WTC11 (cell line): ENCODE measurements around the gene CTNS.

Experiments used
- CBFB ChIP-seq: sonication (generic); formaldehyde crosslinking; IDR thresholded peaks from 2 replicates; pipeline ENCODE4 v1.8.1; 2022; ENCODE audit warnings: mild to moderate bottlenecking, low read depth, missing genetic modification reagents
- CREB1 ChIP-seq: sonication (generic); formaldehyde crosslinking; IDR thresholded peaks from 2 replicates; pipeline ENCODE4 v1.8.0; 2023; ENCODE audit warnings: mild to moderate bottlenecking, missing genetic modification reagents
- FOXP1 ChIP-seq: sonication (generic); formaldehyde crosslinking; IDR thresholded peaks from 2 replicates; pipeline ENCODE4 v1.8.0; 2022; ENCODE audit warnings: missing genetic modification reagents, mild to moderate bottlenecking, moderate library complexity, borderline replicate concordance
- KAT7 ChIP-seq: sonication (generic); formaldehyde crosslinking; IDR thresholded peaks from 2 replicates; pipeline ENCODE4 v1.8.1; 2023; ENCODE audit warnings: missing genetic modification reagents, mild to moderate bottlenecking, borderline replicate concordance
- NR3C1 ChIP-seq: sonication (generic); formaldehyde crosslinking; conservative IDR thresholded peaks from 2 replicates; pipeline ENCODE4 v1.8.1; 2023; ENCODE audit warnings: low read depth, mild to moderate bottlenecking, missing genetic modification reagents
- PREB ChIP-seq: sonication (generic); formaldehyde crosslinking; IDR thresholded peaks from 2 replicates; pipeline ENCODE4 v1.8.1; 2022; ENCODE audit warnings: mild to moderate bottlenecking, missing genetic modification reagents, moderate library complexity, borderline replicate concordance
- SP1 ChIP-seq: sonication (generic); formaldehyde crosslinking; conservative IDR thresholded peaks from 2 replicates; pipeline ENCODE4 v1.8.1; 2022; ENCODE audit warnings: missing genetic modification reagents
- TEAD4 ChIP-seq: sonication (generic); formaldehyde crosslinking; IDR thresholded peaks from 2 replicates; pipeline ENCODE4 v1.8.0; 2022; ENCODE audit warnings: mild to moderate bottlenecking, missing genetic modification reagents
- ZNF232 ChIP-seq: sonication (generic); formaldehyde crosslinking; IDR thresholded peaks from 2 replicates; pipeline ENCODE4 v1.8.0; 2022; ENCODE audit warnings: mild to moderate bottlenecking, missing genetic modification reagents
- ZNF281 ChIP-seq: sonication (generic); formaldehyde crosslinking; IDR thresholded peaks from 2 replicates; pipeline ENCODE4 v1.8.0; 2023; ENCODE audit warnings: mild to moderate bottlenecking, missing genetic modification reagents
- TF ChIP-seq, protein P1 (sequence below): fragments of 200-600 bp; IDR thresholded peaks from 2 replicates; pipeline ENCODE4 v1.8.0; 2022; ENCODE audit warnings: antibody characterized with exemption
- TF ChIP-seq, protein P2 (sequence below): sonication (generic); formaldehyde crosslinking; IDR thresholded peaks from 2 replicates; pipeline ENCODE4 v1.8.0; 2022; ENCODE audit warnings: mild to moderate bottlenecking, missing genetic modification reagents
- TF ChIP-seq, protein P3 (sequence below): sonication (generic); formaldehyde crosslinking; IDR thresholded peaks from 2 replicates; pipeline ENCODE4 v1.8.0; 2022; ENCODE audit warnings: mild to moderate bottlenecking, missing genetic modification reagents
- TF ChIP-seq, protein P4 (sequence below): sonication (generic); formaldehyde crosslinking; IDR thresholded peaks from 2 replicates; pipeline ENCODE4 v1.8.1; 2022; ENCODE audit warnings: low read depth, mild to moderate bottlenecking, moderate library complexity, missing genetic modification reagents, borderline replicate concordance

DNA sequence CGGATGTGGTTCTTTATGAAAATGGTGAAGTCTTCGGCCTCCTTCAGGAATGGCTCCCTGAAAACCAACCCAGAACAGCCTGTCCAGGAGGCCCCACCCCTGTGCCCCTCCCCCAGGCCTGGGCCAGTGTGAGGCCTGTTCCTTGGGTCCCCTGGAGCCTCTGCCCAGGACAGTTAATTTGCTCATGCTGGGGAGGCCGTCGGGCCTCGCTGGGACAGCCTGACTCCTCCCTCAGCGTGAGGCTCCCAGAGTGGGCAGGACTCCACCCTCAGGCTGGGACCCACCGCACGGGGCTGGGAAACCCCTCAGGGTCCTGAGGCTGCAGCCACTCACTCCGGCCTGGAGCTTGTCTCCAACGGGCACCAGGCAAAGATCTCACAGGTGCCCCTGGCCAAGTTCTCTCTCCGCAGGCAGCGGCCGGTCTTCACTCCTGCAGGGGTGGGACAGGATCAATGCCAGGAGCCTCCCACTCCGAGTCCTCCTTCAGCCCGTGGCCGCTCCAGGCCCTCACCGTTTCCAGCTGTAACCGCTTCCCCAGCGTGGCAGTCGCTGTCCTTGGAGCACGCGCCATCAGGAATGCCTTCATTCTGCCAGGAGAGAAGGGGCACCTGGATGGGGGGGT, 53.6 kb downstream of the CTNS start:
- TF ChIP-seq, protein P1, sequence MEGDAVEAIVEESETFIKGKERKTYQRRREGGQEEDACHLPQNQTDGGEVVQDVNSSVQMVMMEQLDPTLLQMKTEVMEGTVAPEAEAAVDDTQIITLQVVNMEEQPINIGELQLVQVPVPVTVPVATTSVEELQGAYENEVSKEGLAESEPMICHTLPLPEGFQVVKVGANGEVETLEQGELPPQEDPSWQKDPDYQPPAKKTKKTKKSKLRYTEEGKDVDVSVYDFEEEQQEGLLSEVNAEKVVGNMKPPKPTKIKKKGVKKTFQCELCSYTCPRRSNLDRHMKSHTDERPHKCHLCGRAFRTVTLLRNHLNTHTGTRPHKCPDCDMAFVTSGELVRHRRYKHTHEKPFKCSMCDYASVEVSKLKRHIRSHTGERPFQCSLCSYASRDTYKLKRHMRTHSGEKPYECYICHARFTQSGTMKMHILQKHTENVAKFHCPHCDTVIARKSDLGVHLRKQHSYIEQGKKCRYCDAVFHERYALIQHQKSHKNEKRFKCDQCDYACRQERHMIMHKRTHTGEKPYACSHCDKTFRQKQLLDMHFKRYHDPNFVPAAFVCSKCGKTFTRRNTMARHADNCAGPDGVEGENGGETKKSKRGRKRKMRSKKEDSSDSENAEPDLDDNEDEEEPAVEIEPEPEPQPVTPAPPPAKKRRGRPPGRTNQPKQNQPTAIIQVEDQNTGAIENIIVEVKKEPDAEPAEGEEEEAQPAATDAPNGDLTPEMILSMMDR: no peak
- TF ChIP-seq TEAD4 (CRISPR knock-in tag) (no peak), ZNF281 (CRISPR knock-in tag) (no peak), CREB1 (CRISPR knock-in tag) (no peak), KAT7 (CRISPR knock-in tag) (no peak), SP1 (CRISPR knock-in tag) (no peak), FOXP1 (CRISPR knock-in tag) (no peak), NR3C1 (CRISPR knock-in tag) (no peak), PREB (no peak), ZNF232 (CRISPR knock-in tag) (no peak), CBFB (CRISPR knock-in tag) (no peak)
- TF ChIP-seq, protein P2, sequence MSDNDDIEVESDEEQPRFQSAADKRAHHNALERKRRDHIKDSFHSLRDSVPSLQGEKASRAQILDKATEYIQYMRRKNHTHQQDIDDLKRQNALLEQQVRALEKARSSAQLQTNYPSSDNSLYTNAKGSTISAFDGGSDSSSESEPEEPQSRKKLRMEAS (CRISPR knock-in tag): no peak
- TF ChIP-seq, protein P3, sequence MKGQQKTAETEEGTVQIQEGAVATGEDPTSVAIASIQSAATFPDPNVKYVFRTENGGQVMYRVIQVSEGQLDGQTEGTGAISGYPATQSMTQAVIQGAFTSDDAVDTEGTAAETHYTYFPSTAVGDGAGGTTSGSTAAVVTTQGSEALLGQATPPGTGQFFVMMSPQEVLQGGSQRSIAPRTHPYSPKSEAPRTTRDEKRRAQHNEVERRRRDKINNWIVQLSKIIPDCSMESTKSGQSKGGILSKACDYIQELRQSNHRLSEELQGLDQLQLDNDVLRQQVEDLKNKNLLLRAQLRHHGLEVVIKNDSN (CRISPR knock-in tag): no peak
- TF ChIP-seq, protein P4, sequence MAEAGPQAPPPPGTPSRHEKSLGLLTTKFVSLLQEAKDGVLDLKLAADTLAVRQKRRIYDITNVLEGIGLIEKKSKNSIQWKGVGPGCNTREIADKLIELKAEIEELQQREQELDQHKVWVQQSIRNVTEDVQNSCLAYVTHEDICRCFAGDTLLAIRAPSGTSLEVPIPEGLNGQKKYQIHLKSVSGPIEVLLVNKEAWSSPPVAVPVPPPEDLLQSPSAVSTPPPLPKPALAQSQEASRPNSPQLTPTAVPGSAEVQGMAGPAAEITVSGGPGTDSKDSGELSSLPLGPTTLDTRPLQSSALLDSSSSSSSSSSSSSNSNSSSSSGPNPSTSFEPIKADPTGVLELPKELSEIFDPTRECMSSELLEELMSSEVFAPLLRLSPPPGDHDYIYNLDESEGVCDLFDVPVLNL: no peak
